ENCODE results near the gene CES2. TPM values are rescaled to one million over a fixed set of nuclear protein-coding genes. Genes with fewer than 3 reads are reported as not detected.

The CES2 gene
- total and polyA plus RNA-seq, 9 of the 15 experiments (the other 6 are each of a cell fraction or from before 2014, with no cell fraction given) = 2.2 to 37.9 (median 24.4) TPM

GRCh38 chr16:66934138-66934838 lies 1.0 kb upstream of the CES2 start, which contains the start of gene CIAO2B (continued):
- TF ChIP-seq, protein P1, sequence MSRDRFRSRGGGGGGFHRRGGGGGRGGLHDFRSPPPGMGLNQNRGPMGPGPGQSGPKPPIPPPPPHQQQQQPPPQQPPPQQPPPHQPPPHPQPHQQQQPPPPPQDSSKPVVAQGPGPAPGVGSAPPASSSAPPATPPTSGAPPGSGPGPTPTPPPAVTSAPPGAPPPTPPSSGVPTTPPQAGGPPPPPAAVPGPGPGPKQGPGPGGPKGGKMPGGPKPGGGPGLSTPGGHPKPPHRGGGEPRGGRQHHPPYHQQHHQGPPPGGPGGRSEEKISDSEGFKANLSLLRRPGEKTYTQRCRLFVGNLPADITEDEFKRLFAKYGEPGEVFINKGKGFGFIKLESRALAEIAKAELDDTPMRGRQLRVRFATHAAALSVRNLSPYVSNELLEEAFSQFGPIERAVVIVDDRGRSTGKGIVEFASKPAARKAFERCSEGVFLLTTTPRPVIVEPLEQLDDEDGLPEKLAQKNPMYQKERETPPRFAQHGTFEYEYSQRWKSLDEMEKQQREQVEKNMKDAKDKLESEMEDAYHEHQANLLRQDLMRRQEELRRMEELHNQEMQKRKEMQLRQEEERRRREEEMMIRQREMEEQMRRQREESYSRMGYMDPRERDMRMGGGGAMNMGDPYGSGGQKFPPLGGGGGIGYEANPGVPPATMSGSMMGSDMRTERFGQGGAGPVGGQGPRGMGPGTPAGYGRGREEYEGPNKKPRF (IDR thresholded peaks at IDR 0.05; ENCODE audit: low read depth, low read length) = no peak
- TF ChIP-seq, protein P2, sequence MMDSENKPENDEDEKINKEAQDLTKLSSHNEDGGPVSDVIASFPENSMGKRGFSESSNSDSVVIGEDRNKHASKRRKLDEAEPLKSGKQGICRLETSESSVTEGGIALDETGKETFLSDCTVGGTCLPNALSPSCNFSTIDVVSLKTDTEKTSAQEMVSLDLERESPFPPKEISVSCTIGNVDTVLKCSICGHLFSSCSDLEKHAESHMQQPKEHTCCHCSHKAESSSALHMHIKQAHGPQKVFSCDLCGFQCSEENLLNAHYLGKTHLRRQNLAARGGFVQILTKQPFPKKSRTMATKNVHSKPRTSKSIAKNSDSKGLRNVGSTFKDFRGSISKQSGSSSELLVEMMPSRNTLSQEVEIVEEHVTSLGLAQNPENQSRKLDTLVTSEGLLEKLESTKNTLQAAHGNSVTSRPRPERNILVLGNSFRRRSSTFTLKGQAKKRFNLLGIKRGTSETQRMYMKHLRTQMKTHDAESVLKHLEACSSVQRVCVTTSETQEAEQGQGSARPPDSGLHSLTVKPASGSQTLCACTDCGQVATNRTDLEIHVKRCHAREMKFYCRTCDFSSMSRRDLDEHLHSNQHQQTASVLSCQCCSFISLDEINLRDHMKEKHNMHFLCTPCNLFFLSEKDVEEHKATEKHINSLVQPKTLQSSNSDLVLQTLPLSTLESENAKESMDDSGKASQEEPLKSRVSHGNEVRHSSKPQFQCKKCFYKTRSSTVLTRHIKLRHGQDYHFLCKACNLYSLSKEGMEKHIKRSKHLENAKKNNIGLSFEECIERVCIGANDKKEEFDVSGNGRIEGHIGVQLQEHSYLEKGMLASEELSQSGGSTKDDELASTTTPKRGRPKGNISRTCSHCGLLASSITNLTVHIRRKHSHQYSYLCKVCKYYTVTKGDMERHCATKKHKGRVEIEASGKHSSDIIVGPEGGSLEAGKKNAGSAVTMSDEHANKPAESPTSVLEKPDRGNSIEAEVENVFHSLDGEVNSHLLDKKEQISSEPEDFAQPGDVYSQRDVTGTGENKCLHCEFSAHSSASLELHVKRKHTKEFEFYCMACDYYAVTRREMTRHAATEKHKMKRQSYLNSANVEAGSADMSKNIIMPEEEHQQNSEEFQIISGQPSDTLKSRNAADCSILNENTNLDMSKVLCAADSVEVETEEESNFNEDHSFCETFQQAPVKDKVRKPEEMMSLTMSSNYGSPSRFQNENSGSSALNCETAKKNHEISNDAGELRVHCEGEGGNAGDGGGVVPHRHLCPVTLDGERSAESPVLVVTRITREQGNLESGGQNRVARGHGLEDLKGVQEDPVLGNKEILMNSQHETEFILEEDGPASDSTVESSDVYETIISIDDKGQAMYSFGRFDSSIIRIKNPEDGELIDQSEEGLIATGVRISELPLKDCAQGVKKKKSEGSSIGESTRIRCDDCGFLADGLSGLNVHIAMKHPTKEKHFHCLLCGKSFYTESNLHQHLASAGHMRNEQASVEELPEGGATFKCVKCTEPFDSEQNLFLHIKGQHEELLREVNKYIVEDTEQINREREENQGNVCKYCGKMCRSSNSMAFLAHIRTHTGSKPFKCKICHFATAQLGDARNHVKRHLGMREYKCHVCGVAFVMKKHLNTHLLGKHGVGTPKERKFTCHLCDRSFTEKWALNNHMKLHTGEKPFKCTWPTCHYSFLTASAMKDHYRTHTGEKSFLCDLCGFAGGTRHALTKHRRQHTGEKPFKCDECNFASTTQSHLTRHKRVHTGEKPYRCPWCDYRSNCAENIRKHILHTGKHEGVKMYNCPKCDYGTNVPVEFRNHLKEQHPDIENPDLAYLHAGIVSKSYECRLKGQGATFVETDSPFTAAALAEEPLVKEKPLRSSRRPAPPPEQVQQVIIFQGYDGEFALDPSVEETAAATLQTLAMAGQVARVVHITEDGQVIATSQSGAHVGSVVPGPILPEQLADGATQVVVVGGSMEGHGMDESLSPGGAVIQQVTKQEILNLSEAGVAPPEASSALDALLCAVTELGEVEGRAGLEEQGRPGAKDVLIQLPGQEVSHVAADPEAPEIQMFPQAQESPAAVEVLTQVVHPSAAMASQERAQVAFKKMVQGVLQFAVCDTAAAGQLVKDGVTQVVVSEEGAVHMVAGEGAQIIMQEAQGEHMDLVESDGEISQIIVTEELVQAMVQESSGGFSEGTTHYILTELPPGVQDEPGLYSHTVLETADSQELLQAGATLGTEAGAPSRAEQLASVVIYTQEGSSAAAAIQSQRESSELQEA (IDR thresholded peaks at IDR 0.05; ENCODE audit: low read depth) = peak; percentile 96
- TF ChIP-seq, protein P3, sequence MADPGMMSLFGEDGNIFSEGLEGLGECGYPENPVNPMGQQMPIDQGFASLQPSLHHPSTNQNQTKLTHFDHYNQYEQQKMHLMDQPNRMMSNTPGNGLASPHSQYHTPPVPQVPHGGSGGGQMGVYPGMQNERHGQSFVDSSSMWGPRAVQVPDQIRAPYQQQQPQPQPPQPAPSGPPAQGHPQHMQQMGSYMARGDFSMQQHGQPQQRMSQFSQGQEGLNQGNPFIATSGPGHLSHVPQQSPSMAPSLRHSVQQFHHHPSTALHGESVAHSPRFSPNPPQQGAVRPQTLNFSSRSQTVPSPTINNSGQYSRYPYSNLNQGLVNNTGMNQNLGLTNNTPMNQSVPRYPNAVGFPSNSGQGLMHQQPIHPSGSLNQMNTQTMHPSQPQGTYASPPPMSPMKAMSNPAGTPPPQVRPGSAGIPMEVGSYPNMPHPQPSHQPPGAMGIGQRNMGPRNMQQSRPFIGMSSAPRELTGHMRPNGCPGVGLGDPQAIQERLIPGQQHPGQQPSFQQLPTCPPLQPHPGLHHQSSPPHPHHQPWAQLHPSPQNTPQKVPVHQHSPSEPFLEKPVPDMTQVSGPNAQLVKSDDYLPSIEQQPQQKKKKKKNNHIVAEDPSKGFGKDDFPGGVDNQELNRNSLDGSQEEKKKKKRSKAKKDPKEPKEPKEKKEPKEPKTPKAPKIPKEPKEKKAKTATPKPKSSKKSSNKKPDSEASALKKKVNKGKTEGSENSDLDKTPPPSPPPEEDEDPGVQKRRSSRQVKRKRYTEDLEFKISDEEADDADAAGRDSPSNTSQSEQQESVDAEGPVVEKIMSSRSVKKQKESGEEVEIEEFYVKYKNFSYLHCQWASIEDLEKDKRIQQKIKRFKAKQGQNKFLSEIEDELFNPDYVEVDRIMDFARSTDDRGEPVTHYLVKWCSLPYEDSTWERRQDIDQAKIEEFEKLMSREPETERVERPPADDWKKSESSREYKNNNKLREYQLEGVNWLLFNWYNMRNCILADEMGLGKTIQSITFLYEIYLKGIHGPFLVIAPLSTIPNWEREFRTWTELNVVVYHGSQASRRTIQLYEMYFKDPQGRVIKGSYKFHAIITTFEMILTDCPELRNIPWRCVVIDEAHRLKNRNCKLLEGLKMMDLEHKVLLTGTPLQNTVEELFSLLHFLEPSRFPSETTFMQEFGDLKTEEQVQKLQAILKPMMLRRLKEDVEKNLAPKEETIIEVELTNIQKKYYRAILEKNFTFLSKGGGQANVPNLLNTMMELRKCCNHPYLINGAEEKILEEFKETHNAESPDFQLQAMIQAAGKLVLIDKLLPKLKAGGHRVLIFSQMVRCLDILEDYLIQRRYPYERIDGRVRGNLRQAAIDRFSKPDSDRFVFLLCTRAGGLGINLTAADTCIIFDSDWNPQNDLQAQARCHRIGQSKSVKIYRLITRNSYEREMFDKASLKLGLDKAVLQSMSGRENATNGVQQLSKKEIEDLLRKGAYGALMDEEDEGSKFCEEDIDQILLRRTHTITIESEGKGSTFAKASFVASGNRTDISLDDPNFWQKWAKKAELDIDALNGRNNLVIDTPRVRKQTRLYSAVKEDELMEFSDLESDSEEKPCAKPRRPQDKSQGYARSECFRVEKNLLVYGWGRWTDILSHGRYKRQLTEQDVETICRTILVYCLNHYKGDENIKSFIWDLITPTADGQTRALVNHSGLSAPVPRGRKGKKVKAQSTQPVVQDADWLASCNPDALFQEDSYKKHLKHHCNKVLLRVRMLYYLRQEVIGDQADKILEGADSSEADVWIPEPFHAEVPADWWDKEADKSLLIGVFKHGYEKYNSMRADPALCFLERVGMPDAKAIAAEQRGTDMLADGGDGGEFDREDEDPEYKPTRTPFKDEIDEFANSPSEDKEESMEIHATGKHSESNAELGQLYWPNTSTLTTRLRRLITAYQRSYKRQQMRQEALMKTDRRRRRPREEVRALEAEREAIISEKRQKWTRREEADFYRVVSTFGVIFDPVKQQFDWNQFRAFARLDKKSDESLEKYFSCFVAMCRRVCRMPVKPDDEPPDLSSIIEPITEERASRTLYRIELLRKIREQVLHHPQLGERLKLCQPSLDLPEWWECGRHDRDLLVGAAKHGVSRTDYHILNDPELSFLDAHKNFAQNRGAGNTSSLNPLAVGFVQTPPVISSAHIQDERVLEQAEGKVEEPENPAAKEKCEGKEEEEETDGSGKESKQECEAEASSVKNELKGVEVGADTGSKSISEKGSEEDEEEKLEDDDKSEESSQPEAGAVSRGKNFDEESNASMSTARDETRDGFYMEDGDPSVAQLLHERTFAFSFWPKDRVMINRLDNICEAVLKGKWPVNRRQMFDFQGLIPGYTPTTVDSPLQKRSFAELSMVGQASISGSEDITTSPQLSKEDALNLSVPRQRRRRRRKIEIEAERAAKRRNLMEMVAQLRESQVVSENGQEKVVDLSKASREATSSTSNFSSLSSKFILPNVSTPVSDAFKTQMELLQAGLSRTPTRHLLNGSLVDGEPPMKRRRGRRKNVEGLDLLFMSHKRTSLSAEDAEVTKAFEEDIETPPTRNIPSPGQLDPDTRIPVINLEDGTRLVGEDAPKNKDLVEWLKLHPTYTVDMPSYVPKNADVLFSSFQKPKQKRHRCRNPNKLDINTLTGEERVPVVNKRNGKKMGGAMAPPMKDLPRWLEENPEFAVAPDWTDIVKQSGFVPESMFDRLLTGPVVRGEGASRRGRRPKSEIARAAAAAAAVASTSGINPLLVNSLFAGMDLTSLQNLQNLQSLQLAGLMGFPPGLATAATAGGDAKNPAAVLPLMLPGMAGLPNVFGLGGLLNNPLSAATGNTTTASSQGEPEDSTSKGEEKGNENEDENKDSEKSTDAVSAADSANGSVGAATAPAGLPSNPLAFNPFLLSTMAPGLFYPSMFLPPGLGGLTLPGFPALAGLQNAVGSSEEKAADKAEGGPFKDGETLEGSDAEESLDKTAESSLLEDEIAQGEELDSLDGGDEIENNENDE (IDR thresholded peaks at IDR 0.05; ENCODE audit: low read depth, low read length) = no peak
- TF ChIP-seq EZH2 (IDR thresholded peaks at IDR 0.05; ENCODE audit: borderline replicate concordance, low read depth, low read length) = no peak
